ENCODE results near the gene CNTD1.

DNA sequence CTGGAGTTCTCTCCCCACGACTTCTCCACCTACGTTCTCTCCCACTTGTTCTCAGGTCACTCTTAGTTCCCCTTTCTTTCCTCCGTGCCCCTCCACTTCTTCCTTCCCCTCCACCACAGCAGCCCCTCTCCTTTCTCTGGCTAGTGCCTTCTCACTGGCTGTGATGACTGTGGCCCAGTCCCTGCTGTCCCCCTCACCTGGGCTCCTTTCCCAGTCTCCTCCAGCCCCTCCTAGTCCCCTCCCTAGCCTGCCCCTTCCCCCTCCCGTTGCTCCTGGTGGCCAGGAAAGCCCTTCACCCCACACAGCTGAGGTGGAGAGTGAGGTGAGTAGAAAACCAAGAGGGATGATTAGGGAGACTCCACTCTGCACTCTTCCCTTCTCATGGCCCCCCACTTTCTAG lies 3.6 kb upstream of the CNTD1 start:
- TF ChIP-seq POLR2A (IDR thresholded peaks at IDR 0.05; ENCODE audit: low read length) (no peak), GATA1 (IDR thresholded peaks at IDR 0.05; ENCODE audit: low read depth, low read length) (no peak)

Data from erythroblast (primary cell).